Putamen (tissue), 1 donor: ENCODE results near the gene SETD3.
A peak's percentile ranks its signal among the peaks of the same experiment; 100 is the strongest.

ENCODE experiments used
- DNase-seq: peaks from one replicate; pipeline ENCODE4 v3.0.0-alpha.2; 2016; ENCODE audit warnings: low spot score

Gene SETD3

DNA sequence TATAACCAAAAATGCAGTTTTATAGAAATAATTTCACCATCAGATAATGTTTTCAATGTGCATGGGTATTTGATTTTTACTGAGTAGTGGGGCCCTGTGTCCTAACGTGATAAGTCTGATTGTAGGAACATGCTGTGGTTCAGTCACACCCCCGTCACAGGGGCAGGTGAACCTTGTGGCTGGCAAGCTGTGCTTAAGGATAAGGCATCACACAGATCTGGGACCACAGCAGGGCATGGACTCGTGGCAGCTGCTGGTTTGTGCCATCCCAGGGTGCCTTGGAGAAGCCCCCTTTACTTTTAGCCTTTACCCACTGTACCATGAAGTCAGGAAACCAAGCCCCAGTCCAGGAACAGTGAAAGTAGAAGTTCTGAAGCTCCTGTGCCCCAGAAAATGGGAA is 17.2 kb upstream of the SETD3 start:
- DNase-seq: no peak

DNA sequence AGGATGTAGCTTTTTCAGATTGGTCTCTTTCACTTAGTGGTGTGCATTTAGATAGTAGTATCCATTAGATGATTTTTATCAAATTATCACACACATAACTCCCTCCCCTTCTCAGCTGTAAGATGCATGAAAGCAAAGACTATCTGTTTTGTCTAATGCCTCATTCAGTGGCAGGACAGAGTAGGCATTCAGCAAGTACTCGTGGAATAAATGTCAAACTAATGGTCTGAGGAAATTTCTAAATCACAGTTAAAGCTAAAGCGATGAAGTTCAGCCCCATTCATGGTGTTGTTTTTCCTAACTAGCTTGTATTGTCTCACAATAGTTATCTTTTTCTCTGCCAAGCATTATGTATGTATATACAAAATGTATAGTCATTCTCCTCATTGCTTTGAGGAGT is 16.7 kb upstream of the SETD3 start:
- DNase-seq: no peak

DNA sequence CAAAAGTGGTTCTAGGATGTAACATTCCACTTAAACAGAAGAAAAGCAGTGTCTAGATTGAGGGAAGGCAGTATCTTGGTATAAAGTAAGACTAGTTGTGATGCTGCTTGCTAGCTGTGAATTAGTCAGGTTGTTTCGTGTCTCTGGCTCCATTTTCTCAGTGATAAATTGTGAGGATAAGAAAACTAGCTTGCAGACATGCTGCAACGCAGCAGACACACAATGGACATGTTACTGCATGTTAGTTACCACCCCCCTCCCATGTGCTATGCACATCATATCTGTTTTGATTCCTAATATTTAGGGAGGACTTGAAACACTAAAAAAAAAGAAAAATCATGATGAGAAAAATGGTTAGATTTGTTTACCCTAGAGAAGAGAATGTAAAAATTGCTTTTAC is 3.4 kb upstream of the SETD3 start:
- no peak for DNase-seq

DNA sequence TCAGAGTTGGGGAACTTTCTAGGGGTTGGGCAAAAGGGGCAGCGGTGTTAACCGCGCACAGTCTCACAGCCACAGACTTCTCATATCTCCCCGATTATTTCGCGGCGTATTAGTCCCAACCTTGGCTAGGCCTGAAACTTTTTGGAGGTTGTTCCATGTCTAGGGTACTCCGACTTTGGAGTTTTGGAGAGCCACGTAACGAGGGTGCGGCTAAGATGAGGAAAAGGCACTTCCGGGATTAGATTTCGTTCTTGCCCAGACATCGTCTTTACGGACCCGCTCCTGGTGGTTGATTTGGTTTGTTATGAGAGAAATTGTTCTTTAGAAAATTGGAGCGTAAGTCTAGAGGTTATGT is 1.1 kb upstream of the SETD3 start:
- no peak for DNase-seq

DNA sequence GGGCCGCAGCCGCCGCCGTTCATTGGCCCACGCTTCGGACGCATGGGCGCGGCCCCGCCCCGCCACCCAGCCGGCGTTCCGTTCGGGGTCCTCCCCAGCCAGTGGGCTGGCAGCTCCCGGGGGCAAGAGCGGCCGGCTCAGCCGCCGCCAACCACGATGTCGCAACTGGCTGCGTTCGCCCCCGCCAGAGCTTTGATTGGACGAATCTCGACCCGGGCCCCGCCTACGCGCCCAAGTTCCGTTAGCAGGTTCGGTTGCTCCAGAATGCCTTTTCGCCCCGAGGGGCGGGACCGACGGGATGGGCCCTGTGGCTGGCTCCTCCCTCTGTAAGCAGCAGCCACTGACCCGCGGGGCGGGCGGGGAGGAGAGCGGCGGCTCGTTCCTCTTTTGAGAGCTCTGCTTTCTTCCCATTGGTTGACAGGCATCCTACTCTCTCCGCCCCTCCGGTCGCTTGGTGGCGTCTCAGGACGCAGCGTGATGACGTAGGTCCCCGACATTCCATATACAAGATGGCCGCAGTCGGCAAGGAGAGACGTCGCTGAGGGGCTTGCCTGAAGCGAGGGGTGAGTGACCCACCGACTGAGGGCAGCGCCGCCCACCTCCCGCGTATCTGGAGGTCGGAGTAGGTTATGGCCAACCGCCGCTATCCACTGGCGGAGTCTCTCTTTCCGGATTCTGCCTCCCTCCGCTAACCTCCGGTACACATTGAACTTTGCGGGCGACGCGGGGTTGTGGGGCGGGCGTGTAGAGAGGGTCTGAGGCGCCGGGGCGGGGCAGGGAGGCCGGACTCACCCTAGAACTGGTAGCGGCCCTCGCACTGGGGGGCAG is 472 bp upstream of the SETD3 start, which contains the start of gene CCNK:
Gene CCNK (plus strand): TSS at position 493 of the 828 bp plus-strand sequence. CDS start 11,269 bp downstream, outside the sequence.
- peak; percentile 100 for DNase-seq

DNA sequence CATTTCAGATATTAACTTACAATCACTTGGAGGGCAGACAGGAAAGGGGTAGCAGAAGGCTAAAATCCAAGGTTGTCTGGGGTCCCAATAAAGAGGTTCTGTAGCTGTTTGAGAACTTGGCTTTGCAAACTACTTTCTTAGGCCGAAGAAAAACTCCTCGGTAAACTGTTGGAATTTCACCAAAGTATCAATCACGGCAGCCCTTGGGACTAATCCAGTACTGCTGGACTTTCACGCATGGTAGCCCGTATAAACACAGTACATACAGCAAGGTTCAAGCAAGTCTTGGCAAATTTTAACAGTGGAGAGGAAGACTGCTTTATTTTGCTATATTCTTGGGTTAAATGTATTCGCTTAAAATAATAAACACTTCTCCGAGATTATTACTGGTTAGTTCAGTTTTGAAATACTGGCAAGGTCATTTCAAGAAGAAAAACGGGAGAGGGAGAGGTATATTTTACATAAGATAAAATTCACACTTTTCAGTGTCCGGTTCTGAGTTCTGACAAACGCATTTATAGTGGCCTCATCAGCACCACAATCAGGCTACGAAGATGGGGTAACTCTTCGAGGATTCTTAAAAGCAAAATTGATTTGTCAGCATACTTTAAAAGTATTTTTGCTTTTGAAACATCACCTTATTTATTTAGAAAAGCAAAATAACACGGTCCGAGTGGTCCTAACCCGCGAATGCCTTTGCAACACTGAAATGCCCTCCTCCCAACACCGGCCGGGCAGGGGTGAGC is 1.3 kb downstream of the SETD3 start:
- no peak for DNase-seq

DNA sequence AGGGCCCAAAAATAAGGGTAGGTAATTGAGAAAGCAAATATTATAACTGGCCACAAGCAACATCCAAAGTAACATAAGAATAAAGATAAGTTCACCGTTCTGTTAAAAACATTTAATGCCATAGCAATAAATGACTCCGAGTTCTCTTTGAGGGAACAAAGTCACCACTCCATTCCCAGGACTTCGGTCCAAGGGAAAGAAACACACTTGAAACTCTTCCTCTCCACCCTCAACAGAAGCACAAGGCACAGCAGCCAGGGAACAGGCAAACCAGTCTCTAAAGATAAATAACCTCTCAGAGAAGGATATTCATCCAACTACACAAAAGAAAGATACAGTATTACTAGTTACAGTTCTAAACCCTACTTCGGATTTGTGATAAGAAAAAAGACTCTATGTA is 2.5 kb downstream of the SETD3 start:
- DNase-seq: no peak

DNA sequence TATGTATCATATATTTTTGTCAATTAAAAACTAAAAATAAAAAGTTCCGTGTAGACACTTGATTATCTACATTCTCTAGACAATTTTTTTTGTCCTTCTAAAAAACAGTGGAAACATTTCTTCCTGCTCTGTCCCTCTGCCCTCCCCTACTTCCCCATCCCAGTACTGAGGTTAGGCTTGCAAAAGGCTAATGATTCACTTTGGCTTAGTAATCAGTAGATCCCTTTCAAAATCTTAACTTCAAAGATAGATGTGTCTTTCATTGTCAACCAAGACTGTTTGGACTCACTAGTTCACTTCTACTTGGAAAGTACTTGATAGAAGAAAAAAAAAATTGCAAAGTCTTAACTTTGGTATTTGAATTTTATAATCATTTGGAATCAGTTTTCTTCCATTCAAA is 3.8 kb downstream of the SETD3 start:
- DNase-seq: no peak

DNA sequence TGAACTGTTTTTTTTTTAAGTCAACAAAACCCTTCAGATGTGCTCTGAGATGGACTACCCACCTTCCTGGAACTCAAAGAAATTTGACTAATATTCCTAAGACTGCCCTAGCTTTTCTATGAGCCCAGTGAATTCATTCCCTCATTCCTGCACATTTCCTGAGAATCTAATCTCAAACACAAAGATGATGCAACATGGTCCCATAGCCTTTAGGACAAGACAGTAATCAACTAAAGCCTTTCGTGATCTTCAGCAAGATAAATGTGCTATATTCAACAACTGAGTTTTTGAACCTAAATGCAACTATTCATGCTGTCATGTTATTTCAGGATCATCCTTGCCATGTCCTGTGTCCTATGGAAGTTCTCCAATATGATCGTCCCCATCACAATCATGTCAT is 5.0 kb downstream of the SETD3 start:
- no peak for DNase-seq

DNA sequence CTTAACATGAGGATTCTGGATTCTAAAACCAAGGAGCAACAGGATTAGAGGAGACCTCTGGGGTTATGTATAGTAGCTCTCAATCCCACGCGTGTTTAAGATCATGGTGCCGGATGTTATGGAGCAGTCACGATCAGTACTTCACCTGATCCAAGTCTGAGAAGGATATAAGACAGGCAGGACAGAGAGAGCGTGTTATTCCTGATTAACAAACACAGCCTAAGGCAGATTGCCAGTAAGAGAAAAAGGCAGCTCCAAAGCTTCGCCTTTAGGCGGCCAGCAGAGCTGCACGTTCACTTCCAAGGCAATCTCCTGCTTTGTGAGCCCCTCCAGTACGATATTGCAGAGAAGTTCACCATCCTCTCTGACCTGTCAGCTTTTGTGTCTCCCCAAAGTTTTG is 5.5 kb downstream of the SETD3 start:
- no peak for DNase-seq

DNA sequence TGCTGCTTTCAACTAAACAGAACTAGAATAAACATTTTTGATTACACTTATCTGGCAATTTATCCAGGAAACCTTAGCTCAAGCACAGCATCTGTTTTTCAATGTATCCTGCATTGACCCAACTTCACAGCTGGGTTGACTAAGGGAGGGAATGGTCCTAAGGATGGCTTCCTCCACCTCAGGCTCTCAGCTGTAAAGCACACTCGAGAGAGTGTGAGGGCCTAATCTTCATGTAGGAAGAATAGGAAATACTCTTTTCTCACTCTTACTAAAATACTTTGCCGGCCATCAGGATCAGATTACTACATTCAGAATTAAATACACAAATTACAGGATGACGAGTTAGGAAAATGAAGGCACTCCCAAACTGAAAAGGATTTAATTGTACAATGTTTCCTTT is 7.2 kb downstream of the SETD3 start:
- DNase-seq: no peak

DNA sequence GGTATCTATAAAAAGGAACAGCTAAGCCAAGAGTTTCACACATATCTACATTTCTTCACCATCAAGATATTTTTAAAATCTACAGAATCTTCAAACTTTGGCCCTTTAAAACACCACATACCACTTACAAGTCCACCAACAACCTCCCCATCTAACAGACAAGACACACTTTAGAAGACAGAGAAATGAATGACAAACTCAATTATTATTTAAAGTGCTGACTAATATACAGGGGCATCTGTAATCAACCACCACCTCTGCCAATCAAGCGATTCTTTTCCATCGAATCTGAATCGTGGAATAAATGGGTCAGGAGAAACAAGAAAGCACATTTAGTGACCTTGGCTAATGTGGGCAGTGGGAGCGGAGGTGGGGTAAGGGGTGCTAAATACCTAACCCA is 7.7 kb downstream of the SETD3 start:
- no peak for DNase-seq

DNA sequence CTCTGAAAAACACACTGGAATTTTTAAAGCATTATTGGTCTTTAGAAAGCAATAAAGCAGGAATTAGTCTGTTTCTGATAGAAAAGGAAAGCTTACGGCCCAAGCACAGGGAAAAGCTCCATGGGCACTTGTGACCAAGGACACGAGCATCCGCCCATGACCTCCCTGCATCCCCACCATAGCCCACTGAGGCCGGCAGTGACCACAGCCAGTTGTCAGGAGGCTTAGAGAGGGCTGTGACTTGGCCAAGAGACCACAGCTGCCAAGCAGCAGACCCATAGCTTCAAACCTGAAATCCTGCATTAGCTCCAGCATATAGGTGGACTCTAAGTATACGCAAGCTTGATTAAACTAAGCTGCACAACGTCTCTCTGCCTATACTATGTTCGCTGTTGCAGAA is 8.9 kb downstream of the SETD3 start:
- DNase-seq: no peak

DNA sequence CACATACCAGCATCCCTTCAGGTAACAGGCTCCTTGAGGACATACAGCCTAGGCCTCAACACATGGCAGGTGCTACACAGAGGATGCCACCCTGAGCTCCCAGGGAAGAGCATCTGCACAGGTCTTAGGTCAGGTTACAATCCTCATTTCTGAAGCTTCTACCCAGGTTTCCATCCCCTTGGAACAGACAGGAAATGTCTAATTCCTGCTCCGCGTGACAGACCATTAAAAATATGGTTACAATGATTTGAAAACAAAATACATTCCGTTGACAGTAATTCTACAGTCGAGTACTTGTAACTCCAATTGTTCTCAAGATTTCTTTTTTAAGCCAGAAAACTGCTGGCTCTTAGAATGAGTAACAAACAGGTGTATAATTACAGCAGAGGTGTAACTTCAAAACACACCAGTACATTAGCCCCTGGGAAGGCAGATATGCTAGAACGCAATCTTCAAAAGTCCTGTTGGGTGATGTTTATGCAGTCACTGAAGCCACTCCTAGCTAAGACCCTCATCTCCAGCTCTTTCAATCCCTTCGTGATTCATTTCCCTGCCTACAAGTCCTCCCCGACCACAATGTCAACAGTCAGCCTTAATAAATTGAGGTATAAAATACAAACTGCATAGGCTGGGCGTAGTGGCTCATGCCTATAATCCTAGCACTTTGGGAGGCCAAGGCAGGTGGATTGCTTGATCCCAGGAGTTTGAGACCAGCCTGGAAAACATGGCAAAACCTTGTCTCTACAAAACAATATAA is 11.6 kb downstream of the SETD3 start:
- DNase-seq: no peak

DNA sequence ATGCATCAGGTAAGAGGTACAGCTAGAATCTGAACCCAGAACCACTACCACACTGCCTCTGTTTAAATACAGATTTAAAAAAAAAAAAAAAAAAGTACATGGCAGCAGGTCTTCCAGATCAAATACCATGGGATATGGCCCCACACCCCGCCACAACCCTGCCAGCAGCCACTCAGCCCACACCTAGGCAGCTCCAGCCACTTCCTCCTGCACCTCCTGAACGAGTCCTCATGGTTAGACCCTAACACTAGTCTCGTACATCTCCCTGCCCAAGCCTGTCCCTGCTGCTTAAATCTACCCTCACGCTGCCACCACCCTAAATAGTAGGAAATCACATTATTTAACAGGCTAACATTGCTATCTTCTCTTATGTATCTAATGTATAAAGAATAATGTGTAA is 12.6 kb downstream of the SETD3 start:
- no peak for DNase-seq

DNA sequence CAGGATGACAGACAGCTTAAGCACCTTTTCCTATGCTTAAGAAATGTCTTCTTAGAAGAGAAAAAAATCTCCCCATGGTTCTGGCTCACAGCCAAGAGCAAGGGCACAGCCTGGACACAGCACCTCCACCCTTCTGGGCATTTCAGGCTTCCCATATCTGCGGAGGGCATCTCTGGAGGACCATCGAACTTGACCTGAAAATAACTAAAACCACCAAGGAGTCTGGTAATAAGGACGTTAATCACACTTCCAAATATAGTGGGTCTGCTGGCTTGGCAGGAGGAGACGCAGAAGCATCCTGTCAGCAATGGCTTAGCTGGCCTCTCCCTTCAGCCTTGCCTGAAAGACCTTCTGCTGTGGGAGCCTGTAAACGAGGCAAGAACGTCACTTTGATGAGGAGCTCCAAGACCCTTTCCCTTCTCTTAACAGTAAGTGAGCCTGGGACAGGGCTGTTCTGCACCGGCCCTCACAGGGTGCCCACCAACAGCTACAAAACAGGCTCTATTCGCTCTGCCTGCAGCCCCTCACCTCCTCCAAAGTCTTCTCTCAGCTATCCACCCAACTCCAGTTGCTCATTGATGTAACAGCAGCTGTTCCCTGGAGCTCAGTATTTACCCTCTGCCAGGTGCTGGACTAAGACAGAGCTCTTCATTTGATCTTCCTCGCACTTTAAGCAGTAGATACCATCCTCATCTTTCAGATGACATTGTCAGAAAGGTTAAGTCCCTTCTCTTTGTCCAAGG is 13.2 kb downstream of the SETD3 start:
- no peak for DNase-seq

DNA sequence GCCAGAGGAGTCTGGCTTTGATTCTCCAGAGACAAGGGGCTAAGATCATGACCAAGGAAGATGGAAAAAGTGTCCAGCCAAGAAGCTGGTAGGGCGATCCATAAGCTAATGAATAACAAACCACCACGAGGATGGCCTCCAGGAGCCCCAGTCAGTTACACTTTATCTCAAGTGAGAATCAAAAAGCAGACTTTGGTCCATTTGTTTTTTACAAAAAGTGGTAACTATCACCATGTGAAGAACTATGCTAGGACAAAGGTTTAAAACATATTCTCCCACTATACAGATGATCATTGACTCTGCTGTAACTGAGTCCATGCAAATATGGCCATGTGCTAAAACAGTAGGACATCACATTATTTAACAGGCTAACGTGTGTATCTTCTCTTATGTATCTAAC is 13.9 kb downstream of the SETD3 start:
- no peak for DNase-seq

DNA sequence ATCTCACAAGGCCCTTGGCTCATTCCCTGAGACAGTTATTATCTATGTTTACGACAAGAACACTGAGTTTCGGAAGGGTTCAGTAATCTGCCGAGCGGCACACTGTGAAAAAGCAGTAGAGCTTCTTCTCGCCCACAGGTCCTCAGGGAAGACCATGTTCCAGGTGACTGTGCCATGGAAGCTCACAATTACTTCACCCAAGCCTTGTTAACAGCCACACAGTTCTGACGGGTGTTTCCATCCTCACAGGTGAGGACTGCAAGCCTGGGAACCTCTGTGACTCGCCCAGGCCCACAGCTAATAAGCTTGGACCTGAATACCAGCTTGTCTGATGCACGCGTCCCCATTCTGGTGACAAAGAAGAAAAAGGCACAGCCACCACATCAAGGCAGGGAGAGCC is 15.4 kb downstream of the SETD3 start:
- no peak for DNase-seq

DNA sequence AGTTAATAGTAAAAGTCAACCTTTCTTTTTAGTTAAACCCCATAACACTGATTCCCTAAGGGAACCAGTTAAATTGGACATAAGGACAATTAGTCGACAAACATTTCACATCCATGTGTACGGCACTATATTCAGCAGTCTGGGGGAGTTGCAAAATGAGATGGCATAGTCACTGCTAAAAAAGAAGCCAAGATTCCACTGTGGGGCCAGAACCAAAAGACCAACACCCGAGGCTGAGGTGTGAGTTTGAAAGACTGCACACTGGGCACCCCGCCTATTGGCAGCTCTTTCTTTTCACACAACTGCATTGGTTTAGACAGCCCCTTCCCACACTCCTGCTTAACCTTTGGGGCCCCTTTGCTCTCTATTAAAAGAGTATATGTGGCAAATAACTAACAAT is 16.7 kb downstream of the SETD3 start:
- no peak for DNase-seq

DNA sequence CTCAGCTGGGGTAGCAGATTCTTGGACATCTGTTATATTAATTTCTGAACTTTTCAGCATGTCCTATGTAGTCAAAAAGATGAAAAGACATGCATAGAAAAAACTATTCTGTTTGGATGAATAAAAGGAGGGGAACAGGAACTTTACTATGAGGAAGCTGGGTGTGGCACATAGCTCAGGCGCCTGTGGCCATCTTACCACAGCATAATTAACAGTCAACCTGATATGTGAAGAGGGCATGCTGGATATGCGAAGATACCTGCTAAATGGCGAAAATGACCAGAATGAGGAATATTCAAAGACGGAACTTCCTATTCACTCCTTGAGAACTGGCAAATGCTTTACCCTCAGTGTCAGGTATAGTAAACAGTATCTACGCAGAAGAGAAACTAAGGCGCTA is 18.4 kb downstream of the SETD3 start:
- no peak for DNase-seq

DNA sequence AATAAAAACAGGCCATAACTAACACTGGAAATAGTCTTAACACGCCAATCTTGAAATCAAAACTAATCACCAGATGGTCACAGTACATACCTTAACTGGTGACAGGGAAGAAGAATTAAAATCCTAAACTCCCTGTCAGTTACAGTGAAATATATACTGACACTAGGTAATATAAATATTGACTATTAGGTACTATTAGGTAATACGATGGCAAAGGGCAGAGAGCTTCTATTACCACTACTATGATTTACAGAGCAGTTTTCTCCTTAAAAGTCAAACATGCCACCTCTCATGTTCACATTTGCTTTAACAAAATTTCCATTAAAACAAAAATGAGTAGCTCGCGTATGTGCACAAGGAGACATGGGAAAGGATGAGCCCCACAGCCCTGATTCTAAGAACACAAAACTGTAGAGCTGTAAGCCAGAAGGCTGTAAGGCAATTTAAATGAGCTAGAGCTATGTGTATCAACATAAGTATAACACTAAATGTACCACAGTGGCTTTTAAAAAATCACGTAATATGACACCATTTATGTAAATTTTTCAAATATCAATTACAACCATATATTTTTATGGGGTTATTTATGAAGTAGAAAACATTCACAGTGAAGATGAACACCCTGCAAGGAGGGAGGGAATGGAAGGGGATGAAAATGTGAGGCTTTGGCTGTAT is 19.1 kb downstream of the SETD3 start:
- DNase-seq: no peak

DNA sequence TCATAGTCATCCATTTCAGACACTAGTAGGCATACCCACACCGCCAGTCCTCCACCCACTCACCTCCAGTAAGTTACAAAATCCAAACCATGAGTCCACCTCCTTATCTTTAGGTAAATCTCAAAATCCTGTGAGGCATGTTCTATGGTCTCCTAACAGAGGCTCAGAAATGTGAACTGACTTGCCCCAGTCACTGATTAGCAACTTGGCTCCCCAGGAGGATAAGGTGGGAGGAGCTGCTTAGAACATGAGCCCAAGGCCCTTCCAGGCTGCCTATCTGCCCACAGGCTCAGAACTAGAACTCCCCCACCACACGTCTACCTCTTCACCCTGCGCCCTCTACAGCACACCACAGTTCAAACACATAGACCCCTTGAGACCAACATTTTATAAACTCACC is 19.9 kb downstream of the SETD3 start:
- no peak for DNase-seq
